CD14-positive monocyte (primary cell): ENCODE measurements around the gene CCDC12. TPM values are rescaled to one million over a fixed set of nuclear protein-coding genes. Genes with fewer than 3 reads are reported as not detected.

Experiments
- DNase-seq, 3 donors: peaks; one replicate each; pipeline ENCODE4 v3.0.0-alpha.2; 2011 to 2022
- H2AFZ ChIP-seq: 2 replicates; pipeline ENCODE4 v1.6.0; 2012; ENCODE audit warnings: mild to moderate bottlenecking, low read depth, low read length, inconsistent platforms; ENCODE audit not compliant: insufficient read depth, poor library complexity, severe bottlenecking
- H3K27ac ChIP-seq, 2 donors: 1 replicate in 1 of 2; 2 replicates in 1 of 2; pipeline ENCODE4 v1.5.1; 2012 to 2013; ENCODE audit warnings: low read length in 2 of 2, control low read depth in 1 of 2, inconsistent platforms in 1 of 2, low read depth in 1 of 2, mild to moderate bottlenecking in 1 of 2
- H3K27me3 ChIP-seq, 2 donors: one replicate each; pipeline versions ENCODE4 v1.6.0 to v1.6.1; 2011 to 2013; ENCODE audit warnings: low read length in 2 of 2; ENCODE audit not compliant: control insufficient read depth in 2 of 2, insufficient read depth in 2 of 2
- H3K36me3 ChIP-seq, 2 donors: replicated peaks in 1 of 2; 1 replicate in 1 of 2; 2 replicates in 1 of 2; pipeline versions ENCODE4 v1.5.1 to v1.6.1; 2012 to 2013; ENCODE audit warnings: low read length in 2 of 2, control low read depth in 1 of 2, inconsistent platforms in 1 of 2, mild to moderate bottlenecking in 1 of 2; ENCODE audit not compliant: insufficient read depth in 2 of 2, control insufficient read depth in 1 of 2
- H3K4me1 ChIP-seq, 2 donors: 1 replicate in 1 of 2; 2 replicates in 1 of 2; pipeline versions ENCODE4 v1.5.1 to v1.6.1; 2012 to 2013; ENCODE audit warnings: low read length in 2 of 2, control low read depth in 1 of 2, inconsistent platforms in 1 of 2, mild to moderate bottlenecking in 1 of 2, moderate library complexity in 1 of 2; ENCODE audit not compliant: insufficient read depth in 2 of 2, control insufficient read depth in 1 of 2
- H3K4me2 ChIP-seq: replicated peaks from 2 replicates; pipeline ENCODE3; 2012; ENCODE audit warnings: low read length, moderate library complexity, mild to moderate bottlenecking; ENCODE audit not compliant: poor library complexity, severe bottlenecking; ENCODE audit errors: extremely low read depth
- H3K4me3 ChIP-seq, 3 experiments: fragments of 200-600 bp in 1 of 3; sonication (generic) in 1 of 3; replicated peaks in 1 of 3; 1 replicate in 2 of 3; 2 replicates in 1 of 3; pipeline ENCODE4 v1.5.1; 2011 to 2013; ENCODE audit warnings: low read length in 3 of 3, mild to moderate bottlenecking in 3 of 3, control low read depth in 2 of 3, low read depth in 2 of 3, inconsistent platforms in 1 of 3, moderate library complexity in 1 of 3
- H3K79me2 ChIP-seq: 2 replicates; pipeline ENCODE4 v1.6.0; 2012; ENCODE audit warnings: mild to moderate bottlenecking, control low read depth, inconsistent platforms, low read length, moderate library complexity; ENCODE audit not compliant: insufficient read depth
- H3K9ac ChIP-seq: 2 replicates; pipeline ENCODE4 v1.6.0; 2017; ENCODE audit warnings: low read length, mild to moderate bottlenecking; ENCODE audit not compliant: insufficient read depth, poor library complexity, severe bottlenecking
- H3K9me3 ChIP-seq, 2 donors: replicated peaks in 1 of 2; 1 replicate in 1 of 2; 2 replicates in 1 of 2; pipeline versions ENCODE4 v1.5.1 to v1.6.1; 2012 to 2013; ENCODE audit warnings: low read length in 2 of 2, control low read depth in 1 of 2; ENCODE audit not compliant: control insufficient read depth in 1 of 2, insufficient read depth in 1 of 2
- H4K20me1 ChIP-seq: 2 replicates; pipeline ENCODE4 v1.6.0; 2012; ENCODE audit warnings: mild to moderate bottlenecking, low read length, control low read depth, moderate library complexity; ENCODE audit not compliant: insufficient read depth
- H3K27ac Mint-ChIP-seq, 7 donors: one replicate each; pipeline ENCODE4 v1.8.0; 2020; ENCODE audit warnings: mild to moderate bottlenecking in 7 of 7, mixed read lengths in 7 of 7, moderate library complexity in 6 of 7, inconsistent platforms in 2 of 7
- H3K27me3 Mint-ChIP-seq, 3 donors: one replicate each; pipeline ENCODE4 v1.8.0; 2021 to 2022; ENCODE audit warnings: low read depth in 3 of 3, mild to moderate bottlenecking in 3 of 3, mixed read lengths in 3 of 3, moderate library complexity in 3 of 3, inconsistent platforms in 1 of 3
- H3K36me3 Mint-ChIP-seq, 2 donors: one replicate each; pipeline ENCODE4 v1.8.0; 2020; ENCODE audit warnings: mixed read lengths in 2 of 2, inconsistent platforms in 1 of 2, mild to moderate bottlenecking in 1 of 2
- H3K4me1 Mint-ChIP-seq: one replicate; pipeline ENCODE4 v1.8.0; 2020; ENCODE audit warnings: mild to moderate bottlenecking, mixed read lengths
- H3K4me3 Mint-ChIP-seq, 2 donors: one replicate each; pipeline ENCODE4 v1.8.0; 2020; ENCODE audit warnings: mild to moderate bottlenecking in 2 of 2, mixed read lengths in 2 of 2, moderate library complexity in 1 of 2
- H3K9me3 Mint-ChIP-seq, 7 donors: one replicate each; pipeline ENCODE4 v1.8.0; 2020 to 2022; ENCODE audit warnings: mixed read lengths in 7 of 7, mild to moderate bottlenecking in 6 of 7, moderate library complexity in 6 of 7, inconsistent platforms in 2 of 7
- WGBS: methylation state at CpG from one replicate; pipeline ENCODE4 v1.1.5; 2013; ENCODE audit warnings: missing lambda C conversion rate; ENCODE audit not compliant: insufficient coverage; 5-methylcytosine and 5-hydroxymethylcytosine counted together
- intact Hi-C, 2 donors: fragments of 100-400 bp; cut with micrococcal nuclease; formaldehyde crosslinking; loops; one replicate each; pipeline versions ENCODE4 v1.15.0 to v1.15.1; 2023
- polyA plus RNA-seq, 3 donors: library from polyadenylated mRNA; depleted of rRNA in 1 of 3; unstranded in 2 of 3; stranded (reverse) in 1 of 3; fragments of 300-500 nt in 2 of 3; fragments of >200 nt in 1 of 3; fragmentation: Illumina TruSeq in 2 of 3; gene quantifications; 1 replicate in 2 of 3; 2 replicates in 1 of 3; pipeline ENCODE4 v1.2.3, GENCODE V29; 2012 to 2021
- TF ChIP-seq, protein P1 (sequence below): fragments of 200-600 bp; IDR thresholded peaks from one replicate; pipeline ENCODE4 v1.8.0; 2022; ENCODE audit warnings: antibody characterized with exemption, mild to moderate bottlenecking

The CCDC12 gene
- polyA plus RNA-seq, 3 donors = 50.1 to 70.7 (median 55.8) TPM

DNA sequence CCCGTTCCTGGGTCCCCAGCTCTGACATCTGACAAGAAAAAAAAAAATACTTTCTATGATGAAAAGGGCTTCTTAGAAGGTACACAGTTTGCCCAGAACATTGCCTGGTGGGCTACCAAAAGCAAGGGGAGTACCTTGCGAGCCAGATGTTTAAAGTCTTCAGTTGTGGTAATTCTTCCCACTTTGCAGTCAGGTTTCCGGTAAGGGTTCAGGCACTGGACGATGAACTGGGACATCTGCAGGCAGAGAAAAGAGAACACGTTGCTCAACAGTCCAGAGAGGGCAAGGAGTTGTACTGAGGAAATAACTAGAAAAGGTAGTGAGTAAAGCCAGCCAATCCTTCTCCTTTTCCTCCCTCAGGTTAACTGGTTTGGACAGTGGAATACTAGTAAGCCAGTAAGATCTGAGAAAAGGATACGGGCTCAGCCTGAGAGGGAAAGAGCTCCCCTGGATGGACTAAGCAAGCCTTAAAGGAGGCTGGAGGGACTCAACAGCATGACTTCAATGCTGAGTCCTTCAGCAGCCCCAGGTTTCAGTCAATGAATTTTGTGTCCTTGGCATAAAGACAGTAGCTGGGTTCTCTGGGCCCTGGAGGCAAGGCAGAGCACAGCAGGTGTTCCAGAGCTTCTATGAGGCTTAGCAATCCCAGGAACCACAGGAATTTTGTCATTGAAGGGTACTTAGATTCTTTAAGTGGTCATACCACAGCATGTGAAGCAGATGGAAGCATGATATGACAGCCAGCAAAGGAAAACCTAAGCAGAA, 41.1 kb upstream of the CCDC12 start:
- H3K79me2 ChIP-seq = peaks cover 15% of the 10 kb centered on the region
- H2AFZ ChIP-seq = no peak overlapping the region
- peaks cover 15 to 16% of the 10 kb centered on the region in 2 donors for H3K4me1 ChIP-seq
- H3K9ac ChIP-seq = peak overlapping the region; percentile 27
- H3K27me3 ChIP-seq = no peaks in the 10 kb centered on the region
- 44% methylated on average over 2 of the region's 6 CpGs for WGBS
- no peaks in the 10 kb centered on the region for H3K9me3 ChIP-seq
- intact Hi-C loops = no loop called here
- no peaks in the 10 kb centered on the region for H3K27me3 Mint-ChIP-seq
- H3K4me1 Mint-ChIP-seq = peaks cover 21% of the 10 kb centered on the region
- peaks cover 64 to 97% of the 10 kb centered on the region in 2 donors for H3K36me3 ChIP-seq
- TF ChIP-seq, protein P1, sequence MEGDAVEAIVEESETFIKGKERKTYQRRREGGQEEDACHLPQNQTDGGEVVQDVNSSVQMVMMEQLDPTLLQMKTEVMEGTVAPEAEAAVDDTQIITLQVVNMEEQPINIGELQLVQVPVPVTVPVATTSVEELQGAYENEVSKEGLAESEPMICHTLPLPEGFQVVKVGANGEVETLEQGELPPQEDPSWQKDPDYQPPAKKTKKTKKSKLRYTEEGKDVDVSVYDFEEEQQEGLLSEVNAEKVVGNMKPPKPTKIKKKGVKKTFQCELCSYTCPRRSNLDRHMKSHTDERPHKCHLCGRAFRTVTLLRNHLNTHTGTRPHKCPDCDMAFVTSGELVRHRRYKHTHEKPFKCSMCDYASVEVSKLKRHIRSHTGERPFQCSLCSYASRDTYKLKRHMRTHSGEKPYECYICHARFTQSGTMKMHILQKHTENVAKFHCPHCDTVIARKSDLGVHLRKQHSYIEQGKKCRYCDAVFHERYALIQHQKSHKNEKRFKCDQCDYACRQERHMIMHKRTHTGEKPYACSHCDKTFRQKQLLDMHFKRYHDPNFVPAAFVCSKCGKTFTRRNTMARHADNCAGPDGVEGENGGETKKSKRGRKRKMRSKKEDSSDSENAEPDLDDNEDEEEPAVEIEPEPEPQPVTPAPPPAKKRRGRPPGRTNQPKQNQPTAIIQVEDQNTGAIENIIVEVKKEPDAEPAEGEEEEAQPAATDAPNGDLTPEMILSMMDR = no peak
- H3K4me3 Mint-ChIP-seq = no peak overlapping the region
- no peak overlapping the region for H3K4me2 ChIP-seq
- H3K27ac ChIP-seq = peak overlapping the region in 1 of 2 donors; percentile 61
- H3K4me3 ChIP-seq = no peak overlapping the region
- H4K20me1 ChIP-seq = peaks cover 71% of the 10 kb centered on the region
- peak in 1 of 3 donors; percentile 8 for DNase-seq
- H3K9me3 Mint-ChIP-seq = no peaks in the 10 kb centered on the region
- peak overlapping the region; percentile 3 to 87 (median 57) for H3K27ac Mint-ChIP-seq
- H3K36me3 Mint-ChIP-seq = peaks cover 58 to 77% of the 10 kb centered on the region in 2 donors

DNA sequence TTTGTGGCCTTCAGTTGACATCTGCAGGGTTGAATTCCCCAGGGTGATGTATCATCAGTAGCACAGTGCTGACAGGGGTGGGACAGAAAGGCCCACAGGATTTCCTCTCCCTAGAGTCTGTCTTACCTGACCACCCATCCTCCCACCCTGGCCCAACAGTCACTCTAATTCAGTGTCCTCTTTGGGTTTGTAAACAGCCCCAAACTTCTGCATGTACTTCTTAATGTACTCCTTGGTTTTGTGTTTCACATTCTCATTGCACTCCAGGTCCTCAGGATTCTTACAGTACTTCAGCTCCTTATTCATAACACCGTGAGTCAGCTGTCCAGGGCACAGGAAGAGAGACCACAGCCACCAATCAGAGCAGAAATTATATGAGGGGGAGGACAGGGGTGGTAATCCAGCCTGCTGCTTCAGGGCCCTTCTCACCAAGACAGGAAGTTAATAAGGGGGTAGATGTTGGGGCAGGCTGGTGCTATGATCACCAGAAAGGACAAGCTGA, 40.4 kb upstream of the CCDC12 start:
- H3K9ac ChIP-seq = peak overlapping the region; percentile 27
- Mint-ChIP-seq H3K4me1 (peaks cover 21% of the 10 kb centered on the region), H3K9me3 (no peaks in the 10 kb centered on the region), H3K27me3 (no peaks in the 10 kb centered on the region), H3K36me3 (peaks cover 58 to 80% of the 10 kb centered on the region in 2 donors), H3K27ac (peak overlapping the region in 3 of 7 donors; percentile 57 to 87 (median 73)), H3K4me3 (no peak overlapping the region)
- intact Hi-C loops = no loop called here
- no peak overlapping the region for H3K4me2 ChIP-seq
- H3K79me2 ChIP-seq = peaks cover 9% of the 10 kb centered on the region
- no peak overlapping the region for H3K4me3 ChIP-seq
- peaks cover 64% of the 10 kb centered on the region for H4K20me1 ChIP-seq
- DNase-seq = peak in 1 of 3 donors; percentile 23
- peaks cover 15 to 16% of the 10 kb centered on the region in 2 donors for H3K4me1 ChIP-seq
- no CpG with 5 or more reads among the region's 1 CpG for WGBS
- TF ChIP-seq, protein P1 = no peak
- H3K9me3 ChIP-seq = no peaks in the 10 kb centered on the region
- H3K27ac ChIP-seq = peak overlapping the region in 1 of 2 donors; percentile 61
- peaks cover 69 to 95% of the 10 kb centered on the region in 2 donors for H3K36me3 ChIP-seq
- H3K27me3 ChIP-seq = no peaks in the 10 kb centered on the region
- no peak overlapping the region for H2AFZ ChIP-seq
